Panc1 (cell line): ENCODE measurements around the gene TCP11L2. TPM values are rescaled to one million over a fixed set of nuclear protein-coding genes. Genes with fewer than 3 reads are reported as not detected.

ENCODE experiments used
- ATAC-seq: fragments of 200-7000 bp; cut with Tn5 transposase; 2 replicates; pipeline ENCODE4 v1.9.1; 2020; ENCODE audit warnings: mild to moderate bottlenecking, moderate library complexity
- BruUV-seq: library from RNA; stranded (reverse); fragments of 400-500 nt; replicated peaks from 2 replicates; lab custom pipeline; 2021; lab: Mats Ljungman, UMichigan
- CTCF ChIA-PET: fragments of 300-600 bp; sonication (Branson Sonifier 250); formaldehyde crosslinking; loops from one replicate; lab custom pipeline; 2022; ENCODE audit warnings: antibody characterized with exemption; lab: Charles Lee
- POLR2A ChIA-PET: fragments of 300-600 bp; sonication (Branson Sonifier 250); formaldehyde crosslinking; loops from one replicate; lab custom pipeline; 2022; ENCODE audit warnings: antibody characterized with exemption; lab: Charles Lee
- DNase-seq: peaks from one replicate; pipeline ENCODE4 v3.0.0-alpha.2; 2010; ENCODE audit warnings: low read depth, low spot score
- H3K27ac ChIP-seq: 2 replicates; pipeline ENCODE4 v1.5.1; 2011; ENCODE audit warnings: mild to moderate bottlenecking, low read length, inconsistent platforms
- H3K27me3 ChIP-seq: fragments of 200-500 bp; sonication (Bioruptor generic); 2 replicates; pipeline ENCODE4 v1.6.0; 2014; ENCODE audit warnings: low read length, inconsistent platforms; ENCODE audit not compliant: control insufficient read depth, insufficient read depth
- H3K36me3 ChIP-seq: fragments of 200-500 bp; sonication (Bioruptor generic); 2 replicates; pipeline ENCODE4 v1.5.1; 2014; ENCODE audit warnings: inconsistent platforms, mild to moderate bottlenecking, low read length, moderate library complexity; ENCODE audit not compliant: control insufficient read depth, insufficient read depth
- H3K4me1 ChIP-seq: 2 replicates; pipeline ENCODE4 v1.5.1; 2011; ENCODE audit warnings: inconsistent platforms, mild to moderate bottlenecking, low read length, moderate library complexity; ENCODE audit not compliant: control insufficient read depth, insufficient read depth
- H3K4me3 ChIP-seq, 2 experiments: 2 replicates each; pipeline ENCODE4 v1.5.1; 2011 to 2012; ENCODE audit warnings: low read depth in 2 of 2, low read length in 2 of 2, mild to moderate bottlenecking in 2 of 2, inconsistent platforms in 1 of 2, moderate library complexity in 1 of 2
- H3K9me3 ChIP-seq: fragments of 200-500 bp; sonication (Bioruptor generic); 2 replicates; pipeline ENCODE4 v1.5.1; 2014; ENCODE audit warnings: low read depth, mild to moderate bottlenecking, inconsistent platforms, low read length, moderate library complexity; ENCODE audit not compliant: control insufficient read depth, insufficient read depth
- POLR2AphosphoS5 ChIP-seq: IDR thresholded peaks from 2 replicates; pipeline ENCODE4 v1.6.1; 2012; ENCODE audit warnings: mild to moderate bottlenecking, low read depth, low read length, moderate library complexity
- REST ChIP-seq, 2 experiments: IDR thresholded peaks; 2 replicates each; pipeline ENCODE4 v1.6.1; 2011 to 2012; ENCODE audit warnings: low read depth in 2 of 2, control low read depth in 1 of 2, low read length in 1 of 2, mild to moderate bottlenecking in 1 of 2, moderate library complexity in 1 of 2; ENCODE audit not compliant: insufficient read depth in 1 of 2
- SIN3A ChIP-seq: IDR thresholded peaks from 2 replicates; pipeline ENCODE4 v1.6.1; 2012; ENCODE audit warnings: low read depth, mild to moderate bottlenecking, low read length, moderate library complexity, borderline replicate concordance; ENCODE audit not compliant: insufficient read depth
- TCF7L2 ChIP-seq: IDR thresholded peaks from 2 replicates; pipeline ENCODE4 v1.6.1; 2011; ENCODE audit warnings: mild to moderate bottlenecking, low read depth, low read length, inconsistent platforms
- in situ Hi-C: cut with HindIII; loops from 2 replicates; pipeline ENCODE4 v1.10.0; 2016; ENCODE audit warnings: low sequenced_read_pairs, low pct_unique_long_range_greater_than_20kb
- intact Hi-C: fragments of 100-400 bp; cut with micrococcal nuclease; formaldehyde crosslinking; loops from one replicate; pipeline ENCODE4 v1.10.0; 2022; ENCODE audit not compliant: unreplicated experiment
- total RNA-seq: library from RNA; stranded (reverse); gene quantifications from one replicate; pipeline ENCODE4 v1.2.1, GENCODE V29; 2021; ENCODE audit not compliant: unreplicated experiment
- TF ChIP-seq, protein P1 (sequence below): fragments of 450-650 bp; IDR thresholded peaks from 2 replicates; pipeline ENCODE4 v1.5.1; 2017; ENCODE audit warnings: mild to moderate bottlenecking

The TCP11L2 gene
- total RNA-seq, 1 experiment from 2014 or later = 3.5 TPM

DNA sequence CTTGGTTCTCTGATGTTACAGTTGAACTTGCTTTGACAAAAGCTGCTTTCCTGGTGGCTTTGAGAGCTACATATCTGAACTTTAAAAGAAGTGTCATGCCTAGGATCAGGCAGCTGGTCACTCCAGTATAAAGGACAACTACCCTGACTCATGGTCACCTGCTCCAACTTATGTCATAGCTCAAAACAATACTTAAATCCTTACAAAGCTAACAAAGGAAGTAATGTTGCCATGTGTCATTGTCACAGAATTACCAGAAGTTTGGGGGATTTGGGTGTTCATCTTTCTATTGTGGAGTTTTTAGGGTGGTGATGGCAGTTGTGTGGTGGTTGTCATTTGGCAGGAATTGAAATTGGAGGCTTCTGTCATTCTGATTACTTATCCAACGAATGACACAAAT is 1.8 kb upstream of the TCP11L2 start:
- Histone ChIP-seq H3K9me3 (no peaks in the 10 kb centered on the region), H3K27me3 (no peaks in the 10 kb centered on the region), H3K27ac (no peak overlapping the region), H3K4me3 (no peak overlapping the region), H3K36me3 (no peaks in the 10 kb centered on the region), H3K4me1 (peaks cover 5% of the 10 kb centered on the region; the same call in 1 of the 2 replicates)
- DNase-seq (no peak), ATAC-seq (no peak)
- TF ChIP-seq POLR2AphosphoS5 = no peak
- in situ Hi-C loops (no loop called here), intact Hi-C loops (no loop called here)
- CTCF ChIA-PET = no interaction called here
- POLR2A ChIA-PET = no interaction called here
- no TSS peak for BruUV-seq

GRCh38 chr12:106301241-106301610 is 1.3 kb upstream of the TCP11L2 start:
- in situ Hi-C loops = no loop called here
- no peak for ATAC-seq
- no peak overlapping the region; a peak in 1 of 4 replicates for H3K4me3 ChIP-seq
- peaks cover 5% of the 10 kb centered on the region; the same call in 1 of the 2 replicates for H3K4me1 ChIP-seq
- no peak overlapping the region for H3K27ac ChIP-seq
- H3K36me3 ChIP-seq = no peaks in the 10 kb centered on the region
- H3K27me3 ChIP-seq = no peaks in the 10 kb centered on the region; the same call in 1 of the 2 replicates
- BruUV-seq = no TSS peak
- no peaks in the 10 kb centered on the region for H3K9me3 ChIP-seq
- CTCF ChIA-PET = no interaction called here
- intact Hi-C loops = no loop called here
- TF ChIP-seq TCF7L2 (no peak), POLR2AphosphoS5 (no peak), SIN3A (no peak), REST (IDR thresholded peaks at IDR 0.05; ENCODE audit: insufficient read depth in 1 of 2, low read depth in 2 of 2, low read length in 1 of 2) (no peak)
- TF ChIP-seq, protein P1, sequence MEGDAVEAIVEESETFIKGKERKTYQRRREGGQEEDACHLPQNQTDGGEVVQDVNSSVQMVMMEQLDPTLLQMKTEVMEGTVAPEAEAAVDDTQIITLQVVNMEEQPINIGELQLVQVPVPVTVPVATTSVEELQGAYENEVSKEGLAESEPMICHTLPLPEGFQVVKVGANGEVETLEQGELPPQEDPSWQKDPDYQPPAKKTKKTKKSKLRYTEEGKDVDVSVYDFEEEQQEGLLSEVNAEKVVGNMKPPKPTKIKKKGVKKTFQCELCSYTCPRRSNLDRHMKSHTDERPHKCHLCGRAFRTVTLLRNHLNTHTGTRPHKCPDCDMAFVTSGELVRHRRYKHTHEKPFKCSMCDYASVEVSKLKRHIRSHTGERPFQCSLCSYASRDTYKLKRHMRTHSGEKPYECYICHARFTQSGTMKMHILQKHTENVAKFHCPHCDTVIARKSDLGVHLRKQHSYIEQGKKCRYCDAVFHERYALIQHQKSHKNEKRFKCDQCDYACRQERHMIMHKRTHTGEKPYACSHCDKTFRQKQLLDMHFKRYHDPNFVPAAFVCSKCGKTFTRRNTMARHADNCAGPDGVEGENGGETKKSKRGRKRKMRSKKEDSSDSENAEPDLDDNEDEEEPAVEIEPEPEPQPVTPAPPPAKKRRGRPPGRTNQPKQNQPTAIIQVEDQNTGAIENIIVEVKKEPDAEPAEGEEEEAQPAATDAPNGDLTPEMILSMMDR = no peak
- DNase-seq = no peak
- POLR2A ChIA-PET = no interaction called here

GRCh38 chr12:106301611-106302321 is 767 bp upstream of the TCP11L2 start:
- Histone ChIP-seq H3K27me3 (peaks cover 2% of the 10 kb centered on the region; the same call in 1 of the 2 replicates), H3K27ac (0 out of 2 replicates have a peak overlapping the region, but pooled peaks have one; percentile 8), H3K9me3 (no peaks in the 10 kb centered on the region), H3K4me3 (peak overlapping the region; percentile 60 to 82), H3K4me1 (peaks cover 5% of the 10 kb centered on the region; the same call in 1 of the 2 replicates), H3K36me3 (no peaks in the 10 kb centered on the region)
- ChIA-PET POLR2A (no interaction called here), CTCF (no interaction called here)
- DNase-seq (no peak), ATAC-seq (peak; percentile 64)
- in situ Hi-C loops (no loop called here), intact Hi-C loops (no loop called here)
- TF ChIP-seq REST (IDR thresholded peaks at IDR 0.05; ENCODE audit: insufficient read depth in 1 of 2, low read depth in 2 of 2, low read length in 1 of 2) = no peak
- TF ChIP-seq, protein P1 = no peak
- TF ChIP-seq TCF7L2 = no peak; the same call in 1 of the 2 replicates
- TF ChIP-seq SIN3A = no peak
- no peak for TF ChIP-seq POLR2AphosphoS5
- BruUV-seq = no TSS peak
